Keratinocyte (primary cell): ENCODE data around the gene STK16. TPM values are rescaled to one million over a fixed set of nuclear protein-coding genes. Genes with fewer than 3 reads are reported as not detected.
"Not testable (repeated sequence)": the region's sequence is repeated elsewhere in the genome, so short reads cannot be mapped to it uniquely, and the experiment has no call there.

Experiments
- DNase-seq: peaks from one replicate; pipeline ENCODE4 v3.0.0-alpha.2; 2011; ENCODE audit warnings: low read depth, missing footprints, low spot score
- FAIRE-seq: peaks from 2 replicates; lab custom pipeline; 2011; peaks lifted over from hg19 to GRCh38; lab: Jason Lieb, UNC
- H2AFZ ChIP-seq: 2 replicates; pipeline ENCODE4 v1.6.0; 2012; ENCODE audit warnings: low read length, control low read depth, inconsistent platforms; ENCODE audit not compliant: control insufficient read depth
- H3K27ac ChIP-seq: 2 replicates; pipeline ENCODE4 v1.5.1; 2011; ENCODE audit warnings: low read length; ENCODE audit not compliant: control insufficient read depth, insufficient read depth
- H3K27me3 ChIP-seq: 3 replicates; pipeline ENCODE4 v1.6.0; 2011; ENCODE audit warnings: low read length; ENCODE audit not compliant: control insufficient read depth, insufficient read depth; ENCODE audit errors: extremely low read depth
- H3K36me3 ChIP-seq, 2 experiments: 2 replicates in 1 of 2; 3 replicates in 1 of 2; pipeline ENCODE4 v1.5.1; 2011; ENCODE audit warnings: low read length in 2 of 2, mild to moderate bottlenecking in 1 of 2; ENCODE audit not compliant: control insufficient read depth in 2 of 2, insufficient read depth in 2 of 2; ENCODE audit errors: extremely low read depth in 1 of 2
- H3K4me1 ChIP-seq: 3 replicates; pipeline ENCODE4 v1.5.1; 2011; ENCODE audit warnings: low read length; ENCODE audit not compliant: control insufficient read depth, insufficient read depth; ENCODE audit errors: extremely low read depth
- H3K4me2 ChIP-seq: 3 replicates; pipeline ENCODE4 v1.6.0; 2011; ENCODE audit warnings: low read depth, low read length; ENCODE audit not compliant: control insufficient read depth, insufficient read depth; ENCODE audit errors: extremely low read depth
- H3K4me3 ChIP-seq, 3 experiments: fragments of 200-600 bp in 1 of 3; sonication (generic) in 1 of 3; 2 replicates in 2 of 3; 3 replicates in 1 of 3; pipeline ENCODE4 v1.5.1; 2011 to 2016; ENCODE audit warnings: low read length in 3 of 3, mild to moderate bottlenecking in 3 of 3, control low read depth in 2 of 3, inconsistent platforms in 1 of 3, low read depth in 1 of 3, mixed read lengths in 1 of 3, mixed run types in 1 of 3, moderate library complexity in 1 of 3; ENCODE audit not compliant: control insufficient read depth in 2 of 3, insufficient read depth in 2 of 3; ENCODE audit errors: extremely low read depth in 1 of 3
- H3K79me2 ChIP-seq: 2 replicates; pipeline ENCODE4 v1.6.0; 2012; ENCODE audit warnings: low read length; ENCODE audit not compliant: control insufficient read depth, insufficient read depth
- H3K9ac ChIP-seq: 3 replicates; pipeline ENCODE4 v1.6.0; 2011; ENCODE audit warnings: low read length; ENCODE audit not compliant: control insufficient read depth, insufficient read depth; ENCODE audit errors: extremely low read depth
- H3K9me1 ChIP-seq: 3 replicates; pipeline ENCODE4 v1.6.0; 2011; ENCODE audit warnings: low read length; ENCODE audit not compliant: control insufficient read depth, insufficient read depth; ENCODE audit errors: extremely low read depth
- H3K9me3 ChIP-seq: 2 replicates; pipeline ENCODE4 v1.5.1; 2012; ENCODE audit warnings: low read depth, low read length; ENCODE audit not compliant: control insufficient read depth
- H4K20me1 ChIP-seq: 3 replicates; pipeline ENCODE4 v1.6.0; 2011; ENCODE audit warnings: low read length; ENCODE audit not compliant: control insufficient read depth, insufficient read depth; ENCODE audit errors: extremely low read depth
- CTCF ChIP-seq, 3 experiments: IDR thresholded peaks in 1 of 3; conservative IDR thresholded peaks in 1 of 3; optimal IDR thresholded peaks in 1 of 3; 2 replicates in 2 of 3; 3 replicates in 1 of 3; pipeline versions ENCODE3 to v1.5.1; 2011; ENCODE audit warnings: low read length in 3 of 3, mild to moderate bottlenecking in 3 of 3, moderate library complexity in 2 of 3, control low read depth in 1 of 3, inconsistent platforms in 1 of 3; ENCODE audit not compliant: insufficient read depth in 2 of 3; ENCODE audit errors: extremely low read depth in 1 of 3
- EZH2 ChIP-seq: IDR thresholded peaks from one replicate; pipeline ENCODE4 v1.6.1; 2012; ENCODE audit warnings: inconsistent platforms, mild to moderate bottlenecking, low read length, moderate library complexity
- dilution Hi-C: fragments of 300-500 bp; cut with MboI; formaldehyde crosslinking; loops from one replicate; pipeline ENCODE4 v1.7.0; 2020; ENCODE audit warnings: low sequenced_read_pairs; ENCODE audit not compliant: extremely low pct_ligation_motif_present
- polyA plus RNA-seq, 5 experiments: library from polyadenylated mRNA; depleted of rRNA in 3 of 5; stranded (reverse) in 3 of 5; stranded (forward) in 1 of 5; unstranded in 1 of 5; fragments of >200 nt; gene quantifications; 1 replicate in 1 of 5; 2 replicates in 3 of 5; 3 replicates in 1 of 5; pipeline versions ENCODE4 v1.2.1 to v1.2.3, GENCODE V29; 2011 to 2012; ENCODE audit warnings: missing spikeins in 2 of 5, low read depth in 1 of 5, low replicate concordance in 1 of 5

The STK16 gene
- polyA plus RNA-seq, 1 donor (not counting 4 experiments of a cell fraction or from before 2014, with no cell fraction given), result 35.8 TPM

GRCh38 chr2:219198974-219199373 lies 46.3 kb upstream of the STK16 start:
- dilution Hi-C loops, result no loop called here
- FAIRE-seq, result no peak
- TF ChIP-seq EZH2 (no peak), CTCF (optimal IDR thresholded peaks at IDR 0.05 in 1 of 3, IDR thresholded peaks at IDR 0.05 in 1 of 3, conservative IDR thresholded peaks at IDR 0.05 in 1 of 3; ENCODE audit: extremely low read depth in 1 of 3, insufficient read depth in 2 of 3, low read length in 3 of 3) (no peak)

DNA sequence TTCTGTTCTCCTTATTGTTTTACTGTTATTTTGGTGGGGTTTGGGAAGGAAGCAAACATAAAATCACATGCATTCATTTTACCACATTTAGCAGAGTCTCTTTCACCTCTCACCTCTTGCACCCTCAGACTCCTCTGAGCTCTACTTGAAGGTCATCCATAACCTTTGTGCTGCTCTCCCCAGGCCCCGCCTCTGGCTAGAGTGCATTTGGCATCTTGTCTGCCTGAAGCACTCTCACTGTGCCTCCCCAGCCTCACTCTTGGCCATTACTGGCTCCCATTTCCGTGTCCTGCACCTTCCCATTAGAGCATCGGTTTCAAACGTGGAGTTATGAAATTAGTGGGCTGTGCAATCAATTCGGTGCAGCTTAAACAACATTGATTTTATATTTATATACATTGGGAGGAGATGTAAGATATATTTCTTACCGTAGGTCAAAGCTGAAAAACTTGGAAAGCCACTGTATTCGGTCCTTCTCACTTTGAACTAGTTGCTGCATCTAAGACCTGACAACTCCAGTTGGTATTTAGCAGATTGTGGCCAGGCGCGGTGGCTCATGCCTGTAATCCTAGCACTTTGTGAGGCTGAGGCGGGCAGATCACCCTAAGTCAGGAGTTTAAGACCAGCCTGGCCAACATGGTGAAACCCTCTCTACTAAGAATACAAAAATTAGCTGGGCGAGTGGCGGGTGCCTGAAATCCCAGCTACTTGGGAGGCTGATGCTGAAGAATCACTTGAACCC lies 45.6 kb upstream of the STK16 start:
- H4K20me1 ChIP-seq, result no peaks in the 10 kb centered on the region
- TF ChIP-seq EZH2 (no peak), CTCF (optimal IDR thresholded peaks at IDR 0.05 in 1 of 3, IDR thresholded peaks at IDR 0.05 in 1 of 3, conservative IDR thresholded peaks at IDR 0.05 in 1 of 3; ENCODE audit: extremely low read depth in 1 of 3, insufficient read depth in 2 of 3, low read length in 3 of 3) (no peak)
- H3K27me3 ChIP-seq, result no peaks in the 10 kb centered on the region
- no peak for FAIRE-seq
- dilution Hi-C loops, result no loop called here
- no peak overlapping the region for H2AFZ ChIP-seq
- DNase-seq, result no peak
- H3K4me1 ChIP-seq, result no peaks in the 10 kb centered on the region
- no peak overlapping the region for H3K4me2 ChIP-seq
- no peaks in the 10 kb centered on the region for H3K9me3 ChIP-seq
- H3K4me3 ChIP-seq, result no peak overlapping the region
- H3K79me2 ChIP-seq, result no peaks in the 10 kb centered on the region
- H3K36me3 ChIP-seq, result no peaks in the 10 kb centered on the region
- no peak overlapping the region for H3K9ac ChIP-seq
- no peak overlapping the region for H3K27ac ChIP-seq
- no peaks in the 10 kb centered on the region for H3K9me1 ChIP-seq

More at GRCh38 chr2:219198974-219199373, 46.3 kb upstream of the STK16 start:
- Histone ChIP-seq H4K20me1 (no peaks in the 10 kb centered on the region), H3K27me3 (no peaks in the 10 kb centered on the region), H3K27ac (no peak overlapping the region), H3K9me1 (no peaks in the 10 kb centered on the region), H3K9me3 (no peaks in the 10 kb centered on the region), H3K9ac (no peak overlapping the region), H3K4me2 (no peak overlapping the region), H3K4me1 (no peaks in the 10 kb centered on the region), H3K36me3 (no peaks in the 10 kb centered on the region), H3K4me3 (no peak overlapping the region), H3K79me2 (no peaks in the 10 kb centered on the region), H2AFZ (no peak overlapping the region)
- no peak for DNase-seq

DNA sequence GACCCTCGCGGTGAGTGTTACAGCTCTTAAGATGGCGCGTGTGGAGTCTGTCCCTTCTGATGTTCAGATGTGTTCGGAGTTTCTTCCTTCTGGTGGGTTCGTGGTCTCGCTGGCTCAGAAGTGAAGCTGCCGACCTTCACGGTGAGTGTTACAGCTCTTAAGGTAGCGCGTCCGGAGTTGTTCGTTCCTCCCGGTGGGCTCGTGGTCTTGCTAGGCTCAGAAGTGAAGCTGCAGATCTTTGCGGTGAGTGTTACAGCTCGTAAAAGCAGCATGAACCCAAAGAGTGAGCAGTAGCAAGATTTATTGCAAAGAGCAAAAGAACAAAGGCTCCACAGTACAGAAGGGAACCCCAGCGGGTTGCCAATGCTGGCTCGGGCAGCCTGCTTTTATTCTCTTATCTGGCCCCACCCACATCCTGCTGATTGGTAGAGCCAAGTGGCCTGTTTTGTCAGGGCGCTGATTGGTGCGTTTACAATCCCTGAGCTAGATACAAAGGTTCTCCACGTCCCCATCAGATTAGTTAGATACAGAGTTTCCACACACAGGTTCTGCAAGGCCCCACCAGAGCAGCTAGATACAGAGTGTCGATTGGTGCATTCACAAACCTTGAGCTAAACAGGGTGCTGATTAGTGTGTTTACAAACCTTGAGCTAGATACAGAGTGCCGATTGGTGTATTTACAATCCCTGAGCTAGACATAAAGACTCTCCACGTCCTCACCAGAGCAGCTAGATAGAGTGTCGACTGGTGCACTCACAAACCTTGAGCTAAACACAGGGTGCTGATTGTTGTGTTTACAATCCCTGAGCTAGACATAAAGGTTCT lies 44.6 kb upstream of the STK16 start:
- H3K4me3 ChIP-seq, H3K27ac ChIP-seq, H3K4me1 ChIP-seq, H3K9ac ChIP-seq, DNase-seq, H3K79me2 ChIP-seq, dilution Hi-C loops, H2AFZ ChIP-seq, H3K36me3 ChIP-seq, H3K9me1 ChIP-seq, H3K9me3 ChIP-seq, H4K20me1 ChIP-seq, H3K4me2 ChIP-seq, H3K27me3 ChIP-seq, FAIRE-seq: not testable (repeated sequence)
